Endothelial cell of umbilical vein (primary cell): ENCODE results near the gene C9orf152. TPM values are rescaled to one million over a fixed set of nuclear protein-coding genes. Genes with fewer than 3 reads are reported as not detected.

Source experiments
- BruUV-seq: library from RNA; stranded (reverse); fragments of 400-500 nt; replicated peaks from 2 replicates; lab custom pipeline; 2021; lab: Mats Ljungman, UMichigan
- CTCF ChIA-PET: fragments of 300-600, 350-600 bp; sonication (Branson Sonifier 250); formaldehyde crosslinking; loops from one replicate; lab custom pipeline; 2021; ENCODE audit warnings: antibody characterized with exemption, inconsistent platforms; lab: Charles Lee
- POLR2A ChIA-PET: fragments of 300-600, 350-600 bp; sonication (Branson Sonifier 250); formaldehyde crosslinking; loops from one replicate; lab custom pipeline; 2021; ENCODE audit warnings: antibody characterized with exemption, inconsistent platforms; lab: Charles Lee
- DNase-seq: peaks from one replicate; pipeline ENCODE4 v3.0.0-alpha.2; 2011; ENCODE audit warnings: low read depth, low spot score
- FAIRE-seq: peaks from 2 replicates; lab custom pipeline; 2011; peaks lifted over from hg19 to GRCh38; lab: Jason Lieb, UNC
- H2AFZ ChIP-seq: 2 replicates; pipeline ENCODE4 v1.6.0; 2012; ENCODE audit warnings: low read depth, low read length, control low read depth, inconsistent platforms
- H3K27ac ChIP-seq: 2 replicates; pipeline ENCODE4 v1.5.1; 2011; ENCODE audit warnings: low read depth, mild to moderate bottlenecking, control low read depth, low read length, moderate library complexity; ENCODE audit not compliant: insufficient read depth
- H3K27me3 ChIP-seq, 2 experiments: 2 replicates each; pipeline versions ENCODE4 v1.6.0 to v1.6.1; 2011; ENCODE audit warnings: low read length in 2 of 2, mixed read lengths in 1 of 2; ENCODE audit not compliant: control insufficient read depth in 2 of 2, insufficient read depth in 2 of 2
- H3K36me3 ChIP-seq, 2 experiments: 2 replicates in 1 of 2; 3 replicates in 1 of 2; pipeline ENCODE4 v1.5.1; 2011; ENCODE audit warnings: low read length in 2 of 2, mild to moderate bottlenecking in 1 of 2, moderate library complexity in 1 of 2; ENCODE audit not compliant: control insufficient read depth in 2 of 2, insufficient read depth in 2 of 2; ENCODE audit errors: extremely low read depth in 1 of 2
- H3K4me1 ChIP-seq: 3 replicates; pipeline ENCODE4 v1.5.1; 2011; ENCODE audit warnings: mild to moderate bottlenecking, low read length; ENCODE audit not compliant: control insufficient read depth, insufficient read depth; ENCODE audit errors: extremely low read depth
- H3K4me2 ChIP-seq: 2 replicates; pipeline ENCODE4 v1.6.1; 2011; ENCODE audit warnings: low read length, control low read depth, mixed read lengths; ENCODE audit not compliant: insufficient read depth
- H3K4me3 ChIP-seq, 3 experiments: fragments of 200-600 bp in 1 of 3; sonication (generic), shearing (Covaris generic) in 1 of 3; replicated peaks in 1 of 3; 2 replicates each; pipeline ENCODE4 v1.5.1; 2011 to 2016; ENCODE audit warnings: control low read depth in 3 of 3, low read length in 3 of 3, mild to moderate bottlenecking in 2 of 3, inconsistent platforms in 1 of 3, low read depth in 1 of 3, moderate library complexity in 1 of 3; ENCODE audit not compliant: insufficient read depth in 1 of 3
- H3K79me2 ChIP-seq: 2 replicates; pipeline ENCODE4 v1.6.0; 2012; ENCODE audit warnings: low read length, inconsistent platforms; ENCODE audit not compliant: control insufficient read depth, insufficient read depth
- H3K9ac ChIP-seq: replicated peaks from 2 replicates; pipeline ENCODE3; 2011; ENCODE audit warnings: low read length, control low read depth; ENCODE audit not compliant: insufficient read depth; ENCODE audit errors: extremely low read depth
- H3K9me1 ChIP-seq: replicated peaks from 3 replicates; pipeline ENCODE4 v1.6.0; 2011; ENCODE audit warnings: mild to moderate bottlenecking, low read length; ENCODE audit not compliant: control insufficient read depth, insufficient read depth; ENCODE audit errors: extremely low read depth
- H3K9me3 ChIP-seq: replicated peaks from 2 replicates; pipeline ENCODE4 v1.5.1; 2012; ENCODE audit warnings: low read length, inconsistent platforms; ENCODE audit not compliant: control insufficient read depth, insufficient read depth
- H4K20me1 ChIP-seq: replicated peaks from 2 replicates; pipeline ENCODE3; 2011; ENCODE audit warnings: mild to moderate bottlenecking, low read length; ENCODE audit not compliant: control insufficient read depth, insufficient read depth; ENCODE audit errors: extremely low read depth
- CTCF ChIP-seq, 2 donors: IDR thresholded peaks; 1 replicate in 1 of 2; 2 replicates in 1 of 2; pipeline ENCODE4 v1.5.1; 2011; ENCODE audit warnings: low read length in 2 of 2, mild to moderate bottlenecking in 2 of 2, moderate library complexity in 2 of 2, control low read depth in 1 of 2, inconsistent platforms in 1 of 2, low read depth in 1 of 2; ENCODE audit not compliant: insufficient read depth in 1 of 2; ENCODE audit errors: extremely low read depth in 1 of 2
- EZH2 ChIP-seq: IDR thresholded peaks from 2 replicates; pipeline ENCODE4 v1.6.1; 2012; ENCODE audit warnings: borderline replicate concordance, low read depth, mild to moderate bottlenecking, moderate library complexity, low read length, inconsistent platforms; ENCODE audit not compliant: severe bottlenecking
- FOS ChIP-seq: IDR thresholded peaks from 2 replicates; pipeline ENCODE4 v1.6.1; 2011; ENCODE audit warnings: mild to moderate bottlenecking, low read length, moderate library complexity, borderline replicate concordance; ENCODE audit not compliant: insufficient read depth
- GATA2 ChIP-seq: IDR thresholded peaks from 2 replicates; pipeline ENCODE4 v1.7.0; 2011; ENCODE audit warnings: low read depth, mild to moderate bottlenecking, moderate library complexity, mixed read lengths, low read length; ENCODE audit not compliant: insufficient read length, insufficient read depth
- MAX ChIP-seq: IDR thresholded peaks from 2 replicates; pipeline ENCODE4 v1.6.1; 2011; ENCODE audit not compliant: insufficient read depth, insufficient read length
- POLR2A ChIP-seq: IDR thresholded peaks from 2 replicates; pipeline ENCODE4 v1.6.1; 2012; ENCODE audit warnings: low read depth, mild to moderate bottlenecking, control low read depth, low read length
- POLR2AphosphoS5 ChIP-seq: IDR thresholded peaks from 2 replicates; pipeline ENCODE4 v1.6.1; 2012; ENCODE audit warnings: low read depth, mild to moderate bottlenecking, control low read depth, low read length, moderate library complexity; ENCODE audit not compliant: insufficient read depth
- dilution Hi-C: fragments of 300-500 bp; cut with MboI; formaldehyde crosslinking; loops from one replicate; pipeline ENCODE4 v1.15.0; 2019; ENCODE audit warnings: low sequenced_read_pairs; ENCODE audit not compliant: extremely low pct_ligation_motif_present
- intact Hi-C: fragments of 100-400 bp; cut with micrococcal nuclease; formaldehyde crosslinking; loops from one replicate; pipeline ENCODE4 v1.10.0; 2022
- polyA plus RNA-seq, 4 experiments: library from polyadenylated mRNA; depleted of rRNA in 3 of 4; stranded (reverse) in 3 of 4; unstranded in 1 of 4; fragments of >200 nt; gene quantifications; 2 replicates each; pipeline versions ENCODE4 v1.2.1 to v1.2.3, GENCODE V29; 2011 to 2012; ENCODE audit warnings: missing spikeins in 1 of 4
- total RNA-seq: library from RNA; stranded (reverse); gene quantifications from 2 replicates; pipeline ENCODE4 v1.2.3, GENCODE V29; 2021

The C9orf152 gene
- total and polyA plus RNA-seq, 2 donors (not counting 3 experiments of a cell fraction or from before 2014, with no cell fraction given): not detected

- dilution Hi-C loops (no loop called here), intact Hi-C loops (no loop called here)
- ChIA-PET CTCF (interaction anchor here (0.9 to 9.2 kb wide), 3 partner anchors 15 to 296 kb away, joined by 4 to 79 read pairs (median 51); no protein-coding TSS in a partner anchor), POLR2A (no interaction called here)
- FAIRE-seq (no peak), DNase-seq (no peak)
- H3K4me3 ChIP-seq: no peak overlapping the region
- no peak overlapping the region for H3K9ac ChIP-seq
- peaks cover 0 to 3% of the 10 kb centered on the region in 2 experiments for H3K27me3 ChIP-seq
- no peaks in the 10 kb centered on the region for H3K79me2 ChIP-seq
- H3K4me1 ChIP-seq: no peaks in the 10 kb centered on the region
- TF ChIP-seq FOS (no peak), POLR2A (no peak)
- no TSS peak for BruUV-seq
- no peaks in the 10 kb centered on the region for H3K9me1 ChIP-seq
- H4K20me1 ChIP-seq: no peaks in the 10 kb centered on the region
- no peak overlapping the region for H3K4me2 ChIP-seq
- H2AFZ ChIP-seq: no peak overlapping the region
- H3K36me3 ChIP-seq: no peaks in the 10 kb centered on the region
- no peaks in the 10 kb centered on the region for H3K9me3 ChIP-seq
- no peak overlapping the region for H3K27ac ChIP-seq
Observed at GRCh38 chr9:110199643-110200042, 8.3 kb downstream of the C9orf152 start.

GRCh38 chr9:110198357-110198756 is 9.6 kb downstream of the C9orf152 start:
- H3K36me3 ChIP-seq: no peaks in the 10 kb centered on the region
- no peak overlapping the region for H3K9ac ChIP-seq
- no peaks in the 10 kb centered on the region for H3K9me3 ChIP-seq
- BruUV-seq: no TSS peak
- dilution Hi-C loops (no loop called here), intact Hi-C loops (no loop called here)
- no peak overlapping the region for H3K27ac ChIP-seq
- no peaks in the 10 kb centered on the region for H3K79me2 ChIP-seq
- no peaks in the 10 kb centered on the region for H4K20me1 ChIP-seq
- ChIA-PET CTCF (interaction anchor here (0.9 to 9.2 kb wide), 11 partner anchors 9 to 624 kb away, joined by 3 to 79 read pairs (median 4); partner anchors contain the start of gene C9orf152), POLR2A (interaction anchor here (1.3 kb wide), 1 partner anchor 15 kb away, joined by 9 read pairs; no protein-coding TSS in a partner anchor)
- no peaks in the 10 kb centered on the region for H3K9me1 ChIP-seq
- H3K27me3 ChIP-seq: no peaks in the 10 kb centered on the region
- H3K4me1 ChIP-seq: no peaks in the 10 kb centered on the region
- H3K4me2 ChIP-seq: no peak overlapping the region
- no peak for FAIRE-seq
- no peak overlapping the region for H3K4me3 ChIP-seq
- no peak for DNase-seq
- TF ChIP-seq GATA2 (no peak), CTCF (IDR thresholded peaks at IDR 0.05; ENCODE audit: extremely low read depth in 1 of 2, insufficient read depth in 1 of 2, low read depth in 1 of 2, low read length in 2 of 2) (no peak), FOS (no peak), POLR2A (no peak), MAX (no peak), POLR2AphosphoS5 (no peak), EZH2 (no peak)
- no peak overlapping the region for H2AFZ ChIP-seq
